DOHH2 (cell line): ENCODE data around the gene AFF1.
A peak's percentile ranks its signal among the peaks of the same experiment; 100 is the strongest.

Experiments
- H3F3A ChIP-seq: fragments of 200-600 bp; sonication (generic), shearing (Covaris generic); 2 replicates; pipeline ENCODE4 v1.6.0; 2016; ENCODE audit warnings: antibody characterized with exemption, mild to moderate bottlenecking; ENCODE audit not compliant: control insufficient read depth, insufficient read depth
- H3K27ac ChIP-seq: fragments of 200-600 bp; sonication (generic); 2 replicates; pipeline ENCODE4 v1.5.1; 2014; ENCODE audit warnings: low read depth, mild to moderate bottlenecking, low read length, moderate library complexity
- H3K27me3 ChIP-seq: fragments of 200-600 bp; sonication (generic); 2 replicates; pipeline ENCODE4 v1.6.1; 2014; ENCODE audit warnings: mild to moderate bottlenecking, low read length, mixed read lengths; ENCODE audit not compliant: control insufficient read depth
- H3K36me3 ChIP-seq: fragments of 200-600 bp; sonication (generic); 2 replicates; pipeline ENCODE4 v1.6.1; 2014; ENCODE audit warnings: mild to moderate bottlenecking, low read length, moderate library complexity, mixed read lengths; ENCODE audit not compliant: control insufficient read depth
- H3K4me1 ChIP-seq: fragments of 200-600 bp; sonication (generic); 2 replicates; pipeline ENCODE4 v1.6.1; 2014; ENCODE audit warnings: mild to moderate bottlenecking, low read length, mixed read lengths; ENCODE audit not compliant: control insufficient read depth
- H3K4me2 ChIP-seq: fragments of 200-600 bp; sonication (generic); 2 replicates; pipeline ENCODE4 v1.6.0; 2014; ENCODE audit warnings: mild to moderate bottlenecking, low read length, moderate library complexity
- H3K4me3 ChIP-seq: fragments of 200-600 bp; sonication (generic); 2 replicates; pipeline ENCODE4 v1.5.1; 2014; ENCODE audit warnings: mild to moderate bottlenecking, low read length, mixed read lengths
- H3K79me2 ChIP-seq: fragments of 200-600 bp; sonication (generic); 2 replicates; pipeline ENCODE4 v1.6.1; 2014; ENCODE audit warnings: mild to moderate bottlenecking, low read length, mixed read lengths; ENCODE audit not compliant: control insufficient read depth
- H3K9me2 ChIP-seq: fragments of 200-600 bp; sonication (generic); replicated peaks from 2 replicates; pipeline ENCODE4 v1.6.1; 2014; ENCODE audit warnings: mild to moderate bottlenecking, low read length, mixed read lengths; ENCODE audit not compliant: control insufficient read depth
- H3K9me3 ChIP-seq: fragments of 200-600 bp; sonication (generic); 2 replicates; pipeline ENCODE4 v1.6.1; 2014; ENCODE audit warnings: antibody characterized with exemption, low read length, mixed read lengths; ENCODE audit not compliant: control insufficient read depth, insufficient read depth
- H4K20me1 ChIP-seq: fragments of 200-600 bp; sonication (generic); 2 replicates; pipeline ENCODE4 v1.6.0; 2014; ENCODE audit warnings: low read depth, mild to moderate bottlenecking, antibody characterized with exemption, low read length, moderate library complexity; ENCODE audit not compliant: control insufficient read depth, insufficient read depth
- EZH2phosphoT487 ChIP-seq: fragments of 200-600 bp; sonication (generic); IDR thresholded peaks from 2 replicates; pipeline ENCODE4 v1.6.1; 2017; ENCODE audit warnings: borderline replicate concordance, mild to moderate bottlenecking, antibody characterized with exemption, low read length, moderate library complexity, mixed read lengths
- TF ChIP-seq, protein P1 (sequence below): fragments of 200-600 bp; sonication (generic); IDR thresholded peaks from one replicate; pipeline ENCODE4 v1.5.1; 2014; ENCODE audit warnings: antibody characterized with exemption, mild to moderate bottlenecking, low read depth, low read length; ENCODE audit not compliant: poor library complexity, severe bottlenecking

AFF1 gene

DNA sequence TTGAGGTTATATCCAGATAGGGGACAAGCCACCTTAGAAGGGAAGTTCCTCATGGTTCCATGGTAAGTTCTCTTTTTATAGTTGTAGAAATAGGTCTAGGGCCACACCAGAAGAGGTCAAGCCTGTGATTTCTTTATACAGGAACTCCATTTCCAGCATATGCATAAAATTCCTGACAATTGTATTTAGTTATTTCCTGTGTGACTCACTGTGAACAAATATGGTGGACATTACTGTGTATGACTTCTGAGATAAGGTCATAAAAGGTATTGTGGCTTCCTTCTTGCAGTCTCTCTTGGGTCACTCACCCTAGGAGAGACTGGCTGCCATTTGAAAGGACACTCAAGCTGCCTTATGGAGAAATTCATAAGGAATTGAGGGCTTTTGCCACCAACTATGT lies 40.4 kb upstream of the AFF1 start:
- no peak overlapping the region for H3K4me3 ChIP-seq
- H3K9me2 ChIP-seq, result no peaks in the 10 kb centered on the region
- no peaks in the 10 kb centered on the region for H3K36me3 ChIP-seq
- H3K4me2 ChIP-seq, result no peak overlapping the region
- peaks cover 17% of the 10 kb centered on the region for H3K27me3 ChIP-seq
- no peaks in the 10 kb centered on the region for H3K79me2 ChIP-seq
- H3F3A ChIP-seq, result no peaks in the 10 kb centered on the region
- H3K27ac ChIP-seq, result no peak overlapping the region
- no peak for TF ChIP-seq EZH2phosphoT487
- TF ChIP-seq, protein P1, sequence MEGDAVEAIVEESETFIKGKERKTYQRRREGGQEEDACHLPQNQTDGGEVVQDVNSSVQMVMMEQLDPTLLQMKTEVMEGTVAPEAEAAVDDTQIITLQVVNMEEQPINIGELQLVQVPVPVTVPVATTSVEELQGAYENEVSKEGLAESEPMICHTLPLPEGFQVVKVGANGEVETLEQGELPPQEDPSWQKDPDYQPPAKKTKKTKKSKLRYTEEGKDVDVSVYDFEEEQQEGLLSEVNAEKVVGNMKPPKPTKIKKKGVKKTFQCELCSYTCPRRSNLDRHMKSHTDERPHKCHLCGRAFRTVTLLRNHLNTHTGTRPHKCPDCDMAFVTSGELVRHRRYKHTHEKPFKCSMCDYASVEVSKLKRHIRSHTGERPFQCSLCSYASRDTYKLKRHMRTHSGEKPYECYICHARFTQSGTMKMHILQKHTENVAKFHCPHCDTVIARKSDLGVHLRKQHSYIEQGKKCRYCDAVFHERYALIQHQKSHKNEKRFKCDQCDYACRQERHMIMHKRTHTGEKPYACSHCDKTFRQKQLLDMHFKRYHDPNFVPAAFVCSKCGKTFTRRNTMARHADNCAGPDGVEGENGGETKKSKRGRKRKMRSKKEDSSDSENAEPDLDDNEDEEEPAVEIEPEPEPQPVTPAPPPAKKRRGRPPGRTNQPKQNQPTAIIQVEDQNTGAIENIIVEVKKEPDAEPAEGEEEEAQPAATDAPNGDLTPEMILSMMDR, result no peak
- H4K20me1 ChIP-seq, result no peaks in the 10 kb centered on the region
- H3K4me1 ChIP-seq, result no peaks in the 10 kb centered on the region
- no peaks in the 10 kb centered on the region for H3K9me3 ChIP-seq

DNA sequence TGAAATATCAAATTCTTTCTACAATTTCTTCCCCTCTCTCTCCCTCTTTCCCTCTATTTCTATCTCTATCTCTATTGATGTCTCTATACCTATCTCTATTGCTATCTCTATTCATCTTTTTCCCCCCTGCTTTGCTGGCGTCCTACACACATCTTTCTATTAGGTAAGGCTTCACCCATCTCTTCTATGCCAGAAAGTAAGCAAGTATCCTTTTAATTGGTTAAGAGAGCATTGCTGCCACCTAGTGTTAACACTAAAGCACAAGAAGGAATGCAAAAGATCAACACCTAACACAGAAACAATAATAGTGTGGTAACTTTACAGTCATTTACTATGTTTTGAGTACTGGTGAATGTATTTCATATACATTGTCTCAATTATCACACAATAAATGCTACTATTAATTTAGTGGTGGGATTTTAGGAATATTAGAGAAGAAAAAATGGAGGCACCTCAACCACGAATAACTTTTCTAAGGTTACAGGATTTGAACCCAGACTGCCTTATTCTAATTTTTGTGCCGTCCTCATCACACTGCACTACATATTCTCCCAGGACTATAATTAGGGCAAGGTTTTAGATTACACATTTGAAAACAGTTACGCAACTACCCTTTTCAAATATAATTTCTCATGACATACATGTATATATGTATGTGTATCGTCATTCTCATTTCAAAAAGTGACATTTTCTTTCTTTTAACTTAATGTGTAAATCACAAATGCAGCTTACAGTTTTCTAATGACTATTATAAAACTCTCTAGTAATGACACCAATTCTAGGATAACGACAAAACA lies 38.9 kb upstream of the AFF1 start:
- H3K36me3 ChIP-seq, result no peaks in the 10 kb centered on the region
- H3K27ac ChIP-seq, result no peak overlapping the region
- no peaks in the 10 kb centered on the region for H3K9me2 ChIP-seq
- no peaks in the 10 kb centered on the region for H4K20me1 ChIP-seq
- H3K4me3 ChIP-seq, result no peak overlapping the region
- H3K79me2 ChIP-seq, result no peaks in the 10 kb centered on the region
- no peaks in the 10 kb centered on the region for H3F3A ChIP-seq
- H3K27me3 ChIP-seq, result peaks cover 13% of the 10 kb centered on the region
- TF ChIP-seq EZH2phosphoT487, result no peak
- TF ChIP-seq, protein P1, result peak; percentile 78
- H3K9me3 ChIP-seq, result no peaks in the 10 kb centered on the region
- no peaks in the 10 kb centered on the region for H3K4me1 ChIP-seq
- no peak overlapping the region for H3K4me2 ChIP-seq

GRCh38 chr4:86896596-86896995 lies 38.2 kb upstream of the AFF1 start:
- H3K4me2 ChIP-seq, result no peak overlapping the region
- no peaks in the 10 kb centered on the region for H4K20me1 ChIP-seq
- peaks cover 10% of the 10 kb centered on the region for H3K27me3 ChIP-seq
- H3F3A ChIP-seq, result no peaks in the 10 kb centered on the region
- H3K9me2 ChIP-seq, result no peaks in the 10 kb centered on the region
- H3K27ac ChIP-seq, result no peak overlapping the region
- H3K4me1 ChIP-seq, result no peaks in the 10 kb centered on the region
- H3K79me2 ChIP-seq, result no peaks in the 10 kb centered on the region
- H3K36me3 ChIP-seq, result no peaks in the 10 kb centered on the region
- no peaks in the 10 kb centered on the region for H3K9me3 ChIP-seq
- no peak overlapping the region for H3K4me3 ChIP-seq
- no peak for TF ChIP-seq EZH2phosphoT487
- TF ChIP-seq, protein P1, result no peak
